OCI-LY3 (cell line): ENCODE data around the gene ZNF865.

Source experiments
- CTCF ChIP-seq: fragments of 200-600, 300-600 bp; sonication (generic); IDR thresholded peaks from 2 replicates; pipeline ENCODE4 v1.5.1; 2014; ENCODE audit warnings: antibody characterized with exemption, low read length, low read depth
- EZH2phosphoT487 ChIP-seq: fragments of 200-600 bp; shearing (Covaris generic); IDR thresholded peaks from 2 replicates; pipeline ENCODE4 v1.6.1; 2018; ENCODE audit warnings: antibody characterized with exemption, mixed run types, low read depth

GRCh38 chr19:55649268-55650125 is 44.0 kb downstream of the ZNF865 start:
- no peak for TF ChIP-seq EZH2phosphoT487
- no peak for TF ChIP-seq CTCF
